ENCODE measurements around the gene PMM2.
"Not testable (repeated sequence)": the region's sequence is repeated elsewhere in the genome, so short reads cannot be mapped to it uniquely, and the experiment has no call there.

PMM2 gene

DNA sequence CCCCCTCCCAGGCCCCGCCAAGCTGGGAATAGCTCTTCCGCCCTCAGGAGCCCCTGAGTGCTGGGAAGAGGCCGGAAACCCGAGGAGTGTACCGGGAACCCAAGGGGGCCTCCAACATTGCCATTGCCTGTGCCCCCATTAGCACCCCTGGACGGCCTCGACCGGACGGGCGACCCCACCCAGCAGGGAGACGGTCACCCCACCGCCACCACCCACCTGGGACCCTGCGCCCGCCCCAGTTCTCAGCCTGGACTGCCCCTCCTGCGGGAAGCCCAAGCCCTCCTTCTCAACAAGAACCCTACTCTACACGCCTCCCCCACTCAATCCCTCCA lies 69.2 kb downstream of the PMM2 start:
- DNase-seq (ENCODE audit: low read depth, low spot score) = no peak

DNA sequence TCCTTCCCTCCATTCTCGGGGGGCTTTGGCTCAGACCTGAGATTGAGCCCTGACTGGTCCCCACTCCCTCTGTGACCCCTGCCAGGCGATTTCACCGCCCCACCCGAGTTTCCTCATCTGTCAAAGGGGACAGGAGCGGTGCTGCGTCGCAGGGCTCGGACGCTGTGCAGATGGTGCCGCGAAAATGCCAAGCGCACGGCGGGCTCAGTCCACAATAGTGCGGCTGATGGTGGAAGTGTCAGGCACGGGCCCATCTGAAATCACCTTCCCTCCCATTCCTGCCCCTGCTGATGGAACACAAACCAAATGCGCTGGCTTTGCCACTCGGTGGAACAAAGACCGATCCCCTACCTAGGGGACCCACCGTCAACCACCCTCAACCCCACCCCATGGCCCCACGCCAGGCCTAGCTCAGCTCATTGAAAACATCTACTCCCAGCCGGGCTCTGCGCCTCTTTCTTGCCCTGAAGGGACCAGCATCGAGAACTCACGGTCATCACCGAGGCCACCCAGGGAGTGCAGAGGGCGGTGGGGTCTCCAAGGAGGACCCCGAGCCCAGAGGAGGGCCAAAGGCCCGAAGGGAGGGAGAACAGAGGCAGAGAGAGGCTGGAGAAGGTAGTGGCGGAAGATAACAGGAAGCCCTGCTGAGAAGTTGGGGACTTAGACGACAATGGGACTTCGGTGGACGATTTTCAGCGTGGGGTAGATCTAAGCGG lies 69.7 kb downstream of the PMM2 start:
- peak; percentile 56 for DNase-seq (ENCODE audit: low read depth, low spot score)

DNA sequence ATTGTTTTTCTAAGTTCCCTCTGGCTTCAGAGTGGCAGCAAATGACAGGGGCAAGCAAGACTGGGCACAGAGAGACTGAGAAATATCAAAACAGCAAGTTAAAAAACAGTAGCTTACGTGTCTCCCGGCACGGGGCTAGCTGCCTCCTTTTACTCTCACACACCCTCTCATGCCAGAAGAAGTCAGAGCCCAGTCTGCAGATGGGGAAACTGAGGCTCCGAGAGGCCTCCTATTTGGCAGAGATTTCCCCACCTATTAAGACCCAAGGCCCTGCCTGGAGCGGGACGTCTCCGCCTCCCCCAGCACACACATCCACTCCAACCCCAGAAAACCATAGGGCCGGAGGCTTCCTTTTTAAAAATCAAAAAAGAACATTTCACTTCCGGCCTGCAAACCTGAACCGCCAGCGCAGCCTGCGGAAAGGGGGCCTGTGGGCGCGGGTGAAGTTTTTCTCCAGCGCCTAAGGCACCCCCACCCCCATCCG lies 70.3 kb downstream of the PMM2 start:
- no peak for DNase-seq (ENCODE audit: low read depth, low spot score)

DNA sequence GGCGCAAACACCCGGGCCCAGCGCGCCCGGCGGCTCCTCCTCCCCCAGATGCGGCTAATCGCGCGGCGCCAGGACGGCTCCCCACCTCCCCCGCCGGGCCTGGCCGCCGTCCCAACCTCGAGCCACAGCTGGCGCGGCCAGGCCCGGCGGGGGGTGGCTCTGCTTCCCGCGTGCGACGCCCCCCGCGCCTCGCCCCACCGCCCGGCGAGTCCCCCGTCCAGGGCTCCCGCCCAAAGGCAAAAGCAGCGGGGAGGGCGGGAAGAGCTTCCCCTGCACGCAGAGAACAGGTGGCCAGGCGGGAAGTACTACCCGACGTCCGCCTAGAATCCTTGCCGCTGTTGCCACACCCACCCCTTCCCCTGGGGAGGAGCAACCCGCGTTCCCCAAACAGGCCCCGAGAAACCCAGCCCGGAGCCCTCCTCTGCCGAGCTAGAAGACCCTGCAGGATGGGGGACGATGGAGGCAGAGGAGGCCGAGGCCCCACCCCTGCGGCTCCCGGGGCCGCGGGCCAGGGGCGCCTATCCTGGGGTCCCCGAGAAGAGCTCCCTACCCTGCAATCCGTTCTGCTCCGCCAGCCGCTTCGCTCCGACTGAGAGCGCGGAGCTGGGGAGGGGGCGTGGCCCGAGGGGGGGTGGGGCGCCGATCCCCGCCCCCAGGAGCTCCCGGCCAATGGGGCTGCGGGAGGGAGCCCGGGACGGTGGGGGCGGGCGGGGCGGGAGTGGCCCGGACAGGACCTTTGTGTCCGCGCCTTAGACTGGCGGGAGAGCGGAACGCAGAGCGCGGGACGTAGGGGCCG lies 71.0 kb downstream of the PMM2 start, which contains the start of gene CARHSP1:
Gene CARHSP1, minus strand, starts transcription at position 591 of the 796 bp plus-strand sequence. CDS start 9,678 bp downstream, outside the sequence.
- DNase-seq (ENCODE audit: low read depth, low spot score) = peak; percentile 89

DNA sequence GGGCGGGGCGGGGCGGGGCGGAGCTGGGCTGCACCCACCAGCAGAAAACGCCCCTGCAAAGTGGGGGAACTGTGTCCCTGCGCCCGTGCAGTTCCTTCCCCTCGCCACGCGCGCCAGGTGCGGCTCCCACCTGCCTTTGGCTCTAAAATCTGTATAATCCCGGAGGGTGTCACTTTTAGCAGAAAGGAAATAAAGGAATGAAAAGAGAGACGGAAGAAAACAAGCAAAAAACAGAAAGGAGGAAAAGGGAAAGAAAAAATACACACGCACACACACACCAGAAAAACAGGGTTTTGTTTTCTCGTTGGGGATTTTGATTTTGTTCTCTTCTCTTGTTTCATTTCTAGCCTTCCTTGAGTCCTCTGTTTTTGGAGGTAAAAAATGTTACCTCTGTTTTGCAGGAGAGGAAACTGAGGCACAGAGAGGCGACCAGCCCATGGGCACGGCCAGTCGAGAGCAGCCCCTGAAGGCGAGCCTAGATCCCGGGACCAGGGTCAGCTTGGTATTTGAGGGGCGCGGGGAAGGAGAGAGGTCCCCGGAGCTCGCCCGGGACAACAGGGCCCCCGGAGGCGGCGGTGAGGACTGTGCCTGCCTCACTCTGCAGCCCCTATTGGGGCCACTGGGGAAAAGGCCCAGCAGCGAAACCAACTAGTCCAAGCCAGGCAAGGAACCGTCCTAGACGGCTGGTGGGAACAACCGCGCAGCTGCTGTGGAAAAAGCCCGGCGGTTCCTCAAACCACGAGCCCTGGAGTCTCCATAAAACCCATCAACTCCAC lies 71.8 kb downstream of the PMM2 start:
- DNase-seq (ENCODE audit: low read depth, low spot score) = peak; percentile 69

DNA sequence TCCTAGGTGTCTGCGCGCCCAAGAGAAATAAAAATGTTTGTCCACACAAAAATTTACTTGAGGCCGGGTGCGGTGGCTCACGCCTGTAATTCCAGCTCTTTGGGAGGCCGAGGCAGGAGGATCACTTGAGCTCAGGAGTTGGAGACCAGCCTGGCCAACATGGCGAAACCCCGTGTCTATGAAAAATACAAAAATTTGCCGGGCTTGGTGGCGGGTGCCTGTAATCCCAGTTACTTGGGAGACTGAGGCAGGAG lies 72.3 kb downstream of the PMM2 start:
- DNase-seq (ENCODE audit: low read depth, low spot score) = not testable (repeated sequence)

DNA sequence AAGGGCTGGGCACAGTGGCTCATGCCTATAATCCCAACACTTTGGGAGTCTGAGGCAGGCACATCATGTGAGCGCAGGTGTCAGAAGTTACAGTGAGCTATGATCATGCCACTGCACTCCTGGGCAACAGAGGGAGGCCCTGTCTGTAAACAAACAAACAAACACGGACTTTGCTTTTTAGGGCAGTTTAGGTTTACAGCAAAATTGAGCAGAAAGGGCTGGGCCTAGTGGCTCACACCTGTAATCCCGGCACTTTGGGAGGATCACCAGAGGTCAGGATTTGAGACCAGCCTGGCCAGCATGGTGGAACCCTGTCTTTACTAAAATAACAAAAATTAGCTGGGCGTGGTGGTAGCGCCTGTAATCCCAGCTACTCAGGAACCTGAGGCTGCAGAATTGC lies 74.4 kb downstream of the PMM2 start:
- DNase-seq (ENCODE audit: low read depth, low spot score) = no peak

DNA sequence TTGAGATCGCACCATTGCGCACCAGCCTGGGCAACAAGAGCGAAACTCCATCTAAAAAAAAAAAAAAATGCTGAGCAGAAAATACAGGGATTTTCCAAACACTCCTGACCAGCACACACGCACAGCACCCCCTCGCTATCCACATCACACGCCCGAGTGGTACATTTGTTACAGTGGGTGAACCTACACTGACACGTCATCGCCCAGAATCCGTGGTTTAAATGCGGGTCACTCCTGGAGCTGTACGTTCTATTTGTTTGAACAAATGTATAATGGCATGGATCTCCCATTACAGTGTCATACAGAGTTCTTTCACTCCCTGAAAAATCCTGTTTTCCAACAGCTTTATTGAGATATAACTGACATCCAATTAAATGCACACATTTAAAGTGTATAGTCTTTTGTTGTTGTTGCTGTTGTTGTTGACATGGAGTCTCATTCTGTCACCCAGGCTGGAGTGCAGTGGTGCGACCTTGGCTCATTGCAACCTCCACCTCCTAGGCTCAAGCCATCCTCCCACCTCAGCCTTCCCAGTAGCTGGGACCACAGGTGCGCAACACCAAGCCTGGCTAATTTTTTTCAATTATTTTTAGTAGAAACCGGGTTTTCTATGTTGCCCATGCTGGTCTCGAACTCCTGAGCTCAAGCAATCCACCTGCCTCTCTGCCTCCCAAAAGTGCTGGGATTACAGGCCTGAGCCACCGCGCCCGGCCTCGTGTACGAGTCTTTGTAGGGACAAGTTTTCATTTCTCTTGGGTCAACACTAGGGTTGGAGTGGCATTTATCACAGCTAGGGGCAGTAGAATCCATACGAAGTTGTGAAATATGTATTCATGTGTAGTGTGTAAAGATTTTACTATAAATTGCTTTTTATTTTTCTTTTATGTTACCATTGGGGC lies 75.6 kb downstream of the PMM2 start:
- DNase-seq (ENCODE audit: low read depth, low spot score) = no peak

DNA sequence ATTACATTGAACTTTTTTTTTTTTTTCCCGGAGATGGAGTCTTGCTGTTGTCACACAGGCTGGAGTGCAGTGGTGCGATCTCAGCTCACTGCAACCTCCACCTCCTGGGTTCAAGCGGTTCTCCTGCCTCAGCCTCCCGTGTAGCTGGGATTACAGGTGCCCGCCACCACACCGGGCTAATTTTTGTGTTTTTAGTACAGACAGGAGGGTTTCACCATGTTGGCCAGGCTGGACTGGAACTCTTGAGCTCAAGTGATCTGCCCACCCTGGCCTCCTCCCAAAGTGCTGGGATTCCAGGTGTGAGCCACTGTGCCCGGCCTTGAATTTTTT lies 76.2 kb downstream of the PMM2 start:
- not testable (repeated sequence) for DNase-seq (ENCODE audit: low read depth, low spot score)

DNA sequence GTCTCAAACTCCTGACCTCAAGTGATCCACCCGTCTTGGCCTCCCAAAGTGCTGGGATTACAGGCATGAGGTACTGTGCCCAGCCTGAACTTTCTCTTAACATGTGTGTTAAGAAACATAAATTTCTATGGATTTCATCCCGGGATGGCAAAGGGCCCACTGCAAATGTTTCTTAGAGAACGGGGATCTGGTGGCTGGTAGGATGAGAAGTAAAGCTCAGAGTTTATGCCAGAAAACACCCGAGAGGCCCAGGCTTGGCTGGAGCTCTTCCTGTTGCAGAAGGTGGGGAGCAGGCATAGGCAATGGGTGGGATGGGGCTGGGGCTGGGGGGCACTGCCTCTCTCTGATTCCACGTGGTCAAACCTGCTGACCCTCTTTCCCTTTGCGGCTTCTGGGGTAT lies 76.7 kb downstream of the PMM2 start:
- no peak for DNase-seq (ENCODE audit: low read depth, low spot score)

DNA sequence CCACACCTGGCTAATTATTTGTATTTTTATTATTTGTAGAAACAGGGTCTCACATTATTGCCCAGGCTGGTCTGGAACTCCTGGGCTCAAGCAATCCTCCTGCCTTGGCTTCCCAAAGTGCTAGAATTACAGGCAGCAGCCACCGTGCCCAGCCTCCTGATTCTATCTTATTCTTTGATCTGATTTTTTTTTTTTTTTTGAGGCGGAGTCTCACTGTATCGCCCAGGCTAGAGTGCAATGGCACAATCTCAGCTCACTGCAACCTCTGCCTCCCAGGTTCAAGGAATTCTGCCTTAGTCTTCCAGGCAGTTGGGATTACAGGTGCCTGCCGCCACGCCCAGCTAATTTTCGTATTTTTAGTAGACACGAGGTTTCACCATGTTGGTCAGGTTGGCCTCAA lies 77.7 kb downstream of the PMM2 start:
- not testable (repeated sequence) for DNase-seq (ENCODE audit: low read depth, low spot score)

DNA sequence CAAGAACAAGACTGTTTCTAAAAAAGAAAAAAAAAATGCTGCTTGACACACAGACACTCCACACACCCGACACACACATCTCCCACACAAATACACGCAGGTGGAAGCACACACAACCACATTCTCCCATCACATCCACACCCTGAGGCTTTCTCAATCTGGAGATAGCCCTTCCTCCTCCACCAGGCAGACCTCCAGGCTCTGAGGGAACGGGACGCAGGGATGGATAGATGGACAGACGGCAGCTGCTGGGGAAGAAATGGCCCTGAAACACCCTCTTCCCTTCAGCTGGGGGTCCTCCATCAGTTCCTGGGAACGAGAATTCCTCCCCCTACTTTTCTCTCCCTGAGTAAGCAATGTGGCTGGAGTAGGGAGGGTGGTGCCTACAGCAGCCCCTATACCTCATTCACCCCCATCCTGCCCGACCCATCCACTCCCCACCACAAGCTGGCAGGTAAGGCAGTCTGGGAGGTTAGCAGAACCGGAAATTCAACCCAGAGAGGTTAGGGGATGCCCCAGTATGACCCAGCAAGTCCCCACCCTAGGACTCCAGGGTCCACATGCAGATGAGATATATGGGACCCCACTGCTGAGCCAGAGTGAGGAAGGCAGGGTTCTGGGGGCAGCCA lies 80.4 kb downstream of the PMM2 start:
- no peak for DNase-seq (ENCODE audit: low read depth, low spot score)

DNA sequence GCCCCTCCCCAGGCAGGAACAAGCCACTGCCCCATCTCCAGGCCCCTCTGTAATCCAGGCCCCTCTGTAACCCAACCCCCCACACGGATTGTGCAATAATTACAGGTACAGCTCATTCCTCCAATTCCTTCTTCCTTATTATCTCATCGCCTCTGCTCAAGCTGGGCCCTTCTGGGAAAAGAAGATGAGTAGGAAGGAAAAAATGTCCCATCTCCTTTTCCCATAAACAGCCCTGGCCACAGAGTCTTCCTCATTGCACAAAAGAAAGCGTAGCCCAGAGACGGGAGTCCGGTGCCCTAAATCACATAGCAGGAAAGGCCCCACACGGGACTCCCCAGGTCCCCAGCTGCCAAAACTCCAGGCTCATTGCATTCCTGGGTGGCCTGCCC lies 80.9 kb downstream of the PMM2 start:
- peak; percentile 69 for DNase-seq (ENCODE audit: low read depth, low spot score)

DNA sequence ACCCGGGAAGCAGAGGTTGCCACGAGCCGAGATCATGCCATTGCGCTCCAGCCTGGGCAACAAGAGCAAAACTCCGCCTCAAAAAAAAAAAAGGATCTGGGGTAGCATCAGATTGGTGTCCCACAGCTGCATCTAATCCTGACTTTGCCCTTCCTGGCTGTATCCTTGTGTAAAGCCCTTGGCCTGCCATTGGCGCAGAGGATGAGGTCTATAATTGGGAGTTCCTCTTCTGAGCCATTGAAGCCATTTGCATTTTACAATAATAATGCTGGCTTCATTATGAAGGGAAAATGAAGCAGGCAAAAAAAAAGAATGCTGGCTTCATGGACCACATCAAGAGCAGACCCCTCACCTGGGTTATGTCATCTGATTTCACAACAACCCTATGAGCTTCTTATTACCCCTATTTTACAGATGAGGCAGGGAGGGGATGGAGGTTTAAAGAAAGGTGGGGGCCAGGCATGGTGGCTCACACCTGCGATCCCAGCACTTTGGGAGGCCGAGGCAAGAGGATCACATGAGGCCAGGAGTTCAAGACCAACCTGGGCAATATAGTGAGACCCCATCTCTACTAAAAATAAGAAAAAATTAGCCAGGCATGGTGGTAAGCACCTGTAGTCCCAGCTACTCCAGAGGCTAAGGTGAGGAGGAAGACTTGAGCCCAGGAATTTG lies 83.3 kb downstream of the PMM2 start:
- no peak for DNase-seq (ENCODE audit: low read depth, low spot score)

DNA sequence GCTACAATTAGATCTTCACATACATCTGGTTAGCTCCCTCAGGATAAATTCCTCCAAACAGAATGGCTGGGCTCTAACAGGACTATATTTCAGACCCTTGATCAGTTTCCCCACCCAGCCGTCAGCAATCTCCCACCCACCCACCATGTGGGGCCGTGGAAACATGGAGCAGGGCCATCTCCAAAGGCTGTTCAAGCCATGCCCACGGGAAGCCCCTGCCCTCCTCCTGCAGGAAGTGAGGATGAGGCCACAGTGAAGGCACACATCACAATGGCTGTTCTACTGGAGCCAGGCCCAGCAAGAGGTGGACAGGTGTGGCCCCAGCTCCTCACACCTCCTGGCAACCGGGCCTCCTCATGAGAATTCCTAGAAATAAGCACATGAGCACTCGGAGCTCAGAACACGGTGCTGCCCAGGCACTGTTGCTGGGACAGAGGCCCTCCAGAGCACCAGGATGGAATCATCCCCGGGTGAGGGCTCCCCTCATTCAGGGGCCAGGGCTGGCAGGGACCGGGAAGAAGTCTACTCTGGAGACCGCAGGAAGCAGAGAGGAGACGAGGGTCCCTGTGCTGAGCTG lies 84.5 kb downstream of the PMM2 start, which contains the start of gene LITAFD:
Gene LITAFD, plus strand, starts transcription at position 311 of the 577 bp plus-strand sequence. CDS start 2,005 bp downstream, outside the sequence.
- no peak for DNase-seq (ENCODE audit: low read depth, low spot score)

DNA sequence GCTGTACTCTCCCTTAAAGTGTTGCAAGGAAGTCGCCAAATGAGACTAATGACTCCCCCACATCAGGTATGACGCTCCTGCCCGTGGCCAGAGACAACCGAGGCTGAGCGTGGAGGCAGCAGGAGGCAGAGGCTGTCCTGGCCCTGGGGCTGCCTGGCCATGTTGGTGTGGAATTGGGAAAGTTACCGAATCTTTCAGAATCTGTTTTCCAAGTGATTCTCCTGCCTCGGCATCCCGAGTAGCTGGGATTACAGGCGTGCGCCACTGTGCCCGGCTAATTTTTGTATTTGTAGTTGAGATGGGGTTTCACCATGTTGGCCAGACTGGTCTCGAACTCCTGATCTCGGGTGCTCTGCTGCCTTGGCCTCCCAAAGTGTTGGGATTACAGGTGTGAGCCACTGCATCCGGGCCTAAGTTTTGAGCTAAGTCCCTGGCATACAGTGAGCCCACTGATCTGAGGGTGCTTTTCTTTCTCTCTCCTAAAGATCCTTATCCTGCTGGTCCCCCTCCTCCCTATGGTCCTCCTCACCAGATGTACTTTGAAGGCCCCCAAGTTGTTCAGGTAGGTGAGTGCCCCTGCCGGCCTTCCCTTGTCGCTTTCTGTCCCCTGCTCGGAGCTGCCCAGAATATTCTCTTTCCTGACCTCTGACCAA lies 85.2 kb downstream of the PMM2 start:
- DNase-seq (ENCODE audit: low read depth, low spot score) = no peak

DNA sequence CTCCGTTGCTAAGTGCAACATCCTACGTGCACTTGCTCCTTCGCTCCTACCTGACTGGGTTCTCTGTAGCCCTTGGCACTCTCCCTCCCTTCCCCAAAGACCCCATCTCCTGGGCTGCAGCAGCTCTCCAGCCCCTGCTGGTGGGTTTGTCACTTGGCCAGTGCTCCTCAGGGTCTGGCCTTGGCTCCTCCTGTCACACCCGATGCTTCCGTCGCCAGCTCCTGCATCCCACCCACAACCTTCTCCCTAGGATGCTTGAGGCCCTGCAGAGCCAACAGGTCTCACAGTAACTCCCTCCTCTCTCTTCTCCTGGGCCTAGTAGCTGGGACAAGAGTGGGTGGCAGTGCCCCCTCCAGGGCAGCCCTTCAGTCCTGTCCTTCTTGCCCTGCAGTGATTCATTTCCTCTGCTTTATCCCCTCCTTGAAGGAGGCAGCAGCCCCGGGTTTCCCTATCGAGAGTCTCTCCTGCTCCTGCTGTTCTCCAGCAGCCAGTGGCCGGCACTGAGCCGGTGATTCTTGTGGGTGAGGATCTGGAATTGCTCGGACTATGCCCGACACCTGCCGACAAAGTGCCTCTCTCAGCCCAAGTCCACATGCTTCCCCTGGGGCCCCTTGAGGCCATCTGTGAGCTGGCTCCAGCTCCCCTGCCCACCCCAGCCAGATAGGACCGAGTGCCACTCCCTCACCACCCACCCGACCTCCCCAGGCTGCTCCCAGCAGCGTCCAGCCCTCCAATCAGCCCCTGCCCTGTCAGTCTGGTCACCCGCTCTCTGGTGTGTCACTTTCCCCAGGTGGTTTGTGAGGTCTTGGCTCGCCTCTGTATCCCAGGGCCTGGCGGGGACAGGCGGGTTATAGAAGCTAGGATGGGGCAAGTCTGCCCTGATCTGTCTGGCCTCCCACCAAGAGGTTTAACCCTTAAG lies 88.3 kb downstream of the PMM2 start:
- DNase-seq (ENCODE audit: low read depth, low spot score) = no peak

DNA sequence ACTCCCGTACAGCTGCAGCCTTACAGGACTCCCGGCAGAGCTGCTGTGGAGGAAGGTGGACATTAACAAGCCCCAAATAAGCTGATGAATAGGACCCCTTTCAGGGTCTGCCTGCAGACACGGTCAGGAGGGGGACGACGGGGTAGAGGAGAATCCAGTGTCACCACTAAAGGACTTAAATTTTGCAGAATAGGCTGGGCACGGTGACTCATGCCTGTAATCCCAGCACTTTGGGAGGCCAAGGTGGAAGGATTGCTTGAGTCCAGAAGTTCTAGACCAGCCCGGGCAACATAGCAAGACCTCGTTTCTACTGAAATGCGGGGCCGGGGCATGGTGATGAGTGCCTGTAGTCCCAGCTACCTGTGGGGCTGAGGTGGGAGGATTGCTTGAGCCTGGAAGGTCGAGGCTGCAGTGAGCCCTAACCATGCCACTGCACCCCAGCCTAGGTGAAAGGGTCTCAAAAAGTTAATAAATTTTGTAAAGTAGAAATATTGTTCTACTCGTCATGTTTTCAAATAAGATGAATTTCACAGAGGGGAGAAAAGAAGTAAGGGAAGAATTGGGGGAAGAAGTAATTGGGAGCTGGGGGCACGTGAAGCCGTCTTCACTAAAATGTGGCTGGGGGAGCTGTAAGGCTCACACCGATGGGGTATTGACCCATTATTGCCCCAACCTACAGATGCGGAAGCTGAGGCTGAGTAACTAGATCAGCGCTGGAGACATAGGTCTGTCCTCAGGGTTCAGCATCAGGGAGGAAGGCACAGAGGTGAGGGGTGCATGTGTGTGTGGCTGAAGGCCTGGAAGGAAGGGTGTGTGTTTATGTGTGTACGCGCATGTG lies 89.2 kb downstream of the PMM2 start:
- no peak for DNase-seq (ENCODE audit: low read depth, low spot score)

All from ELF-1 (cell line).